Nephron (organoid): ENCODE data around the gene BEGAIN.

Source experiments
- H3K27ac Mint-ChIP-seq, 3 experiments: 2 replicates each; pipeline ENCODE4 v1.8.0; 2020; ENCODE audit warnings: mixed read lengths in 3 of 3, mild to moderate bottlenecking in 2 of 3, moderate library complexity in 1 of 3
- H3K27me3 Mint-ChIP-seq: 2 replicates; pipeline ENCODE4 v1.8.0; 2021; ENCODE audit warnings: low read depth, mild to moderate bottlenecking, moderate library complexity, mixed read lengths
- H3K36me3 Mint-ChIP-seq: 2 replicates; pipeline ENCODE4 v1.8.0; 2020; ENCODE audit warnings: low read depth, mixed read lengths
- H3K4me1 Mint-ChIP-seq: 2 replicates; pipeline ENCODE4 v1.8.0; 2020; ENCODE audit warnings: mixed read lengths
- H3K4me3 Mint-ChIP-seq, 3 experiments: 2 replicates each; pipeline ENCODE4 v1.8.0; 2020; ENCODE audit warnings: mild to moderate bottlenecking in 3 of 3, mixed read lengths in 3 of 3, moderate library complexity in 2 of 3
- H3K9me3 Mint-ChIP-seq: 2 replicates; pipeline ENCODE4 v1.8.0; 2020; ENCODE audit warnings: mixed read lengths
- TF ChIP-seq, protein P1 (sequence below), 3 experiments: fragments of 200-600 bp; sonication (generic); IDR thresholded peaks; one replicate each; pipeline ENCODE4 v1.5.0; 2021; ENCODE audit warnings: antibody characterized with exemption in 3 of 3; ENCODE audit not compliant: unreplicated experiment in 3 of 3

BEGAIN gene

DNA sequence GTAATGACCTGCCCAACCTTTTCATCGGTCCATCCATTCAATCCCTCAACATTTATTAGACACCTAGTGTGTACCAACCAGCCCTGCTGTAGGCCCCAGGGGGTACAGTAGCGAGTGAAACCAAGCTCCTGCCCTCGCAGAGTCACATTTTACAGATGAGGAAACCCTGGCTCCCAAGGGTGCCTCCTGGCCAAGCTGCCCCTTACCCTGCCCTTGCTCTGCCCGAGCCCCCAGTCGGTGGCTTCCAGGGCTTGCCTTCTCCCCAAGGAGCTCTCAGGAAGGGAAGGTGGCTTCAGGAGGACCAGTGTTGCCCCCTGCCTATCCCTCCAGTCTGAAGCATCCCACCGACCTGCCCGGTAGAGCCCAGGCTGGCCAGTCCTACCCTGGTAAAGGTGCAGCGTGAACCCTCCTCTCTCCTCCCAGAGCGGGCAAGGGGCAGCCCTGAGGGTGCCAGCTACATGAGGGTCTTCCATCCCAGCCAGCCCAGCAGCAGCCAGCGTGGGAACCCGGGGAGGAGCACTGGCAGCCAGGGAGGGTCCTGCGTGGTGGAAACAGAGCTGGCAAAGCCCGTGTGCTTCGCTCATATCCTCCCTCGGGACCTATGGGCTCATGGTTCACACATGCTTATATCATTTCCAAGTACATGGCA, 670 bp upstream of the BEGAIN start:
- TF ChIP-seq, protein P1, sequence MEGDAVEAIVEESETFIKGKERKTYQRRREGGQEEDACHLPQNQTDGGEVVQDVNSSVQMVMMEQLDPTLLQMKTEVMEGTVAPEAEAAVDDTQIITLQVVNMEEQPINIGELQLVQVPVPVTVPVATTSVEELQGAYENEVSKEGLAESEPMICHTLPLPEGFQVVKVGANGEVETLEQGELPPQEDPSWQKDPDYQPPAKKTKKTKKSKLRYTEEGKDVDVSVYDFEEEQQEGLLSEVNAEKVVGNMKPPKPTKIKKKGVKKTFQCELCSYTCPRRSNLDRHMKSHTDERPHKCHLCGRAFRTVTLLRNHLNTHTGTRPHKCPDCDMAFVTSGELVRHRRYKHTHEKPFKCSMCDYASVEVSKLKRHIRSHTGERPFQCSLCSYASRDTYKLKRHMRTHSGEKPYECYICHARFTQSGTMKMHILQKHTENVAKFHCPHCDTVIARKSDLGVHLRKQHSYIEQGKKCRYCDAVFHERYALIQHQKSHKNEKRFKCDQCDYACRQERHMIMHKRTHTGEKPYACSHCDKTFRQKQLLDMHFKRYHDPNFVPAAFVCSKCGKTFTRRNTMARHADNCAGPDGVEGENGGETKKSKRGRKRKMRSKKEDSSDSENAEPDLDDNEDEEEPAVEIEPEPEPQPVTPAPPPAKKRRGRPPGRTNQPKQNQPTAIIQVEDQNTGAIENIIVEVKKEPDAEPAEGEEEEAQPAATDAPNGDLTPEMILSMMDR (IDR thresholded peaks at IDR 0.05; ENCODE audit: unreplicated experiment in 3 of 3) = no peak
- Mint-ChIP-seq H3K4me1 (peaks cover 9% of the 10 kb centered on the region), H3K4me3 (peak overlapping the region; percentile 71 to 86 (median 85)), H3K27ac (peak overlapping the region in 1 of 3 experiments; percentile 30), H3K27me3 (peaks cover 55% of the 10 kb centered on the region), H3K36me3 (no peaks in the 10 kb centered on the region), H3K9me3 (no peaks in the 10 kb centered on the region)

DNA sequence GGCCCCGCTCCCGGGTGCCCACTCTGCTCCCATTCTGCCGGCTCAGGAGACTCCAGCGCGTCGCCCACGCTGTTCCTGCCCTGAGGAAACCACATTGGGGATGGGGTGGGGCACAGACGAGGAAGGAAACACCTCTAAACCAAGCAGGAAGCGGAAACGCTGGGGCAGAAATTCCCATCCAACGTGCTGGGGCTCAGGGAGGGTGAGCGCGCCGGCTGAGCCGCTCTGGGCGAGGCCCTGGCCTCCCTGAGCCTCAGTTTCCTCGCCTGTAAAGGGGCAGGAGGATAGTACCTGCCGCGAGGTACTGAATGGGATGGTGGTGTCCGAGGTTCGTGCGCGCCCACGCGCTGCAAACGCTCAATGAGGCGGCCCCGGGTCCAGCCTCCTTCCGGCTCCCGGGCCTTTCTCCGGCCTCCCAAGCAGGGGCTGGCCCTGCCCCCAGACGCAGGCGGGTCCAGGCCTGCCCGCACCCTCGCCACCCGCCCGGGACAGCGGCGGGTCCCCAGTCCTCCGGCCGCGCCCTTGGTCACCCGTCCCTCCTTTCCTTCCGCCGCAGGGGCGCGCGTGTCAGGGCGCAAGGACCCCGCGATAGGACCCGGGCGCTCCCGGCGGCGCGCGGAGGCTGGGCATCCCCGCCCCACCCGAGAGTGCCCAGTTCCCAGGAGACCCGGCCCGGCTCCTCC, 673 bp downstream of the BEGAIN start:
- Mint-ChIP-seq H3K4me1 (peaks cover 9% of the 10 kb centered on the region), H3K9me3 (no peaks in the 10 kb centered on the region), H3K27ac (no peak overlapping the region), H3K27me3 (peaks cover 47% of the 10 kb centered on the region), H3K4me3 (peak overlapping the region; percentile 74 to 85 (median 82)), H3K36me3 (no peaks in the 10 kb centered on the region)
- TF ChIP-seq, protein P1 (IDR thresholded peaks at IDR 0.05; ENCODE audit: unreplicated experiment in 3 of 3) = no peak

DNA sequence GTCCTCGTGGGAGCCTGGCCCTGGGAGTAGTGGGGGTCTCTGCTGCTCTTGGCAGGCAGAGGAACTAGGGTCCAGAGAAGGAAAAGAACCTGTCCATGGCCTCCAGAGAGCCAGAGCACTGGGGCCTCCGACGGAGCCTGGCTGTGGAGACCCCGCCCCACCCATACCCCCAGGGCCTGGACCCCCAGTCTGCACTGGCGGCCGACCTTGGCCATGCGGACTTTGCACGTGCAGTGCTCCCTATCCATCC, 1.1 kb downstream of the BEGAIN start:
- Mint-ChIP-seq H3K4me1 (peaks cover 9% of the 10 kb centered on the region), H3K36me3 (no peaks in the 10 kb centered on the region), H3K27ac (no peak overlapping the region), H3K4me3 (peak overlapping the region; percentile 74 to 85 (median 82)), H3K27me3 (peaks cover 44% of the 10 kb centered on the region), H3K9me3 (no peaks in the 10 kb centered on the region)
- TF ChIP-seq, protein P1 (IDR thresholded peaks at IDR 0.05; ENCODE audit: unreplicated experiment in 3 of 3) = no peak

DNA sequence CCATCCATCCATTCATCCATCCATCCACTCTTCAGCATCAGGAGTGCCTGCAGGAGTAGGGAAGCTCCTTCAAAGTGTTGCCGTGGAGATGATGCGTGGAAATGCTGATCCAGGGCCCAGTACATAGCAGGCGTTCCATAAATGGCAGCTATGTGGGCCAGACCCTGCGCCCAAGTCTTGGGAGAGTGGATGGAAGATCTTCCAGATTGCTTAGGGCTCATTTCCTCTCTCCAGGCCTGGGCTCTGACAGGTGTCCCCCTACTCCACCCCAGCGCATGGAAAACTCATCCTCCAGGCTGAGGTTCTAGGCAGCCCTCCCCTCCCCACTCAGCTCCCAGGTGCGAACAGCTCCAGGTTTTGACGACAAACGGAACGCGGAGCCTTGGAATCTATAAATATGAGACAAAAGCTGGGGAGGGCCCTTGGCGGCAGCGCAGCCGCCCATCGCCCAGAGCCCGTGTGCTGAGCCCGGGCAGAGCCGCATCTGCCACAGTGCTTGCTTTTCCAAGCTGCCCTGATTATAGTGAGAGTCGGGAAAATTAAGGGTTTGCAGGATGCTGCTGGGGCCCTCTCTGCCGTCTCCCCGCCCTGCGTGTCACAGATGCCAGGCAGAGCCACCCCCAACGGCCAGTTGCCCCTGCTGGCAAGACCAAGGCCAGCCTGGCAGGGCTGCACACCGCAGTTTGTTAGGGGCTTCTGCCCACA, 1.6 kb downstream of the BEGAIN start:
- TF ChIP-seq, protein P1 (IDR thresholded peaks at IDR 0.05; ENCODE audit: unreplicated experiment in 3 of 3) = no peak

DNA sequence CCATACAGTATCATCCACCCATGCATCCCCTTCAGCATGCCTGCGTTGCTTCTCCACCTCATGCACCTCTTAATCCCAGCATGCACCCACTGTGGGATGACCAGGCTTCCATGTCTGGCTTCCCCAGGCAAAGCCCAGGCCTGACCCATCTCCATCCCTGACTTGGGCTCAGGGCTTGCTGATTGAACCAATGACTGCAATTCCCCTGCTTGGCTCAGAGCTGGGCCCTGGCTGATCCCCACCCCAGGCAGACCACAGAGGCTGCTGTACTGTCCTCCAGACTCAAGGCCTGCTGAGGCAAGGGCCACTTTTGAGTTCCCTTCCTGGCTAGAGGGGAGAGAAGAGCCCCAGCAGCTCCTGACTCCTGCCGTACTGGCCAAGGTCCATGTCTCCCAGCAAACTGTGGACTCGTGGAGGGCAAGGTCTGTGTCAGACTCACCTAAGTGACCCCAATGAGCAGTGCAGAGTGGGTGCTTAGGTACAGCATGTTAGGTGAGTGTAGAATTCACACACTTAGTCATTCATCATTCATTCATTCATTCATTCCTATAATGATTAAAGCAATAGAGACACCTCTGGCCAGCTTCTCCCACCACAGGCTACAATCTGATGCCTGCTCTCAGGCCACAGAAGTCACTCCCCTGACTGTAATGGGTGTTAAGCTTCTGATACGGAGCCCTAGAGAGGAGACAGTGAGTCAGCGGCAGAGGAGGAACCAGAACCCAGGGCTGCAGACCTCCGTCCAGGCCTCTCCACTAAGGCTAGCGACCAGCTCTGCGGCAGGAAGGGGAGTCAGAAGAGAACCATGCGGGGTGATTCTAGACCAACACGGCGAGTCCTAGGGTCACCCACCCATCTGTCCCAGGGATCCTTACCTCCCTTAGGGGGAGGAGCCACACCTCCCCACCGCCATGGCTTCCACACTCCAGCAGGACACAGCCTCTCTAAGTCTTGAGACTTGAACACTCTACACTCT, 2.9 kb downstream of the BEGAIN start:
- H3K4me1 Mint-ChIP-seq = no peaks in the 10 kb centered on the region

More for the DNA sequence above, 1.6 kb downstream of the BEGAIN start:
- no peaks in the 10 kb centered on the region for H3K9me3 Mint-ChIP-seq
- H3K27me3 Mint-ChIP-seq = peaks cover 44% of the 10 kb centered on the region
- H3K4me1 Mint-ChIP-seq = peaks cover 9% of the 10 kb centered on the region
- no peak overlapping the region for H3K27ac Mint-ChIP-seq
- no peaks in the 10 kb centered on the region for H3K36me3 Mint-ChIP-seq
- H3K4me3 Mint-ChIP-seq = peak overlapping the region; percentile 65 to 85 (median 82)

More for the DNA sequence above, 2.9 kb downstream of the BEGAIN start:
- H3K36me3 Mint-ChIP-seq = no peaks in the 10 kb centered on the region
- H3K4me3 Mint-ChIP-seq = peak overlapping the region; percentile 63 to 77 (median 77)
- TF ChIP-seq, protein P1 (IDR thresholded peaks at IDR 0.05; ENCODE audit: unreplicated experiment in 3 of 3) = no peak
- peaks cover 39% of the 10 kb centered on the region for H3K27me3 Mint-ChIP-seq
- no peak overlapping the region for H3K27ac Mint-ChIP-seq
- no peaks in the 10 kb centered on the region for H3K9me3 Mint-ChIP-seq
